Ovary (tissue), 10 donors: ENCODE results near the gene MAGI1. TPM values are rescaled to one million over a fixed set of nuclear protein-coding genes. Genes with fewer than 3 reads are reported as not detected.

ENCODE experiments used
- DNase-seq, 5 donors: peaks; one replicate each; pipeline ENCODE4 v3.0.0-alpha.2; 2019 to 2020
- H3K27ac ChIP-seq, 2 donors: fragments of 200-600 bp; one replicate each; pipeline versions ENCODE4 v1.5.1 to v1.8.0; 2019 to 2022
- H3K27me3 ChIP-seq: fragments of 200-600 bp; one replicate; pipeline ENCODE4 v1.8.0; 2022
- H3K36me3 ChIP-seq: fragments of 200-600 bp; sonication (generic); one replicate; pipeline ENCODE4 v1.5.1; 2019
- H3K4me1 ChIP-seq: one replicate; pipeline ENCODE4 v1.8.1; 2013; ENCODE audit warnings: mild to moderate bottlenecking, moderate library complexity; ENCODE audit not compliant: insufficient read depth
- H3K4me3 ChIP-seq: fragments of 200-600 bp; sonication (generic); one replicate; pipeline ENCODE4 v1.5.1; 2017
- H3K9me3 ChIP-seq, 2 donors: fragments of 200-600 bp in 1 of 2; sonication (generic) in 1 of 2; one replicate each; pipeline versions ENCODE4 v1.5.1 to v1.8.1; 2013 to 2019; ENCODE audit warnings: mild to moderate bottlenecking in 1 of 2, moderate library complexity in 1 of 2
- CTCF ChIP-seq, 3 donors: fragments of 450-650 bp in 2 of 3; fragments of 200-600 bp in 1 of 3; IDR thresholded peaks; one replicate each; pipeline versions ENCODE4 v1.5.1 to v1.8.0; 2016 to 2022; ENCODE audit warnings: antibody characterized with exemption in 3 of 3, mild to moderate bottlenecking in 1 of 3
- EP300 ChIP-seq: sonication (generic); formaldehyde crosslinking; IDR thresholded peaks from one replicate; pipeline ENCODE4 v1.6.1; 2017; ENCODE audit warnings: antibody characterized with exemption
- POLR2A ChIP-seq: fragments of 450-650 bp; IDR thresholded peaks from one replicate; pipeline ENCODE4 v1.6.1; 2017; ENCODE audit warnings: antibody characterized with exemption, mild to moderate bottlenecking, moderate library complexity
- WGBS, 3 donors: extraction: QIAGEN DNeasy Blood & Tissue Kit in 1 of 3; methylation state at CpG; one replicate each; pipeline versions ENCODE4 v1.1.5 to v1.1.7; 2013 to 2017; 5-methylcytosine and 5-hydroxymethylcytosine counted together
- intact Hi-C, 4 donors: fragments of 100-400 bp; cut with DNase I; formaldehyde crosslinking; loops; one replicate each; pipeline versions ENCODE4 v1.11.0 to v1.15.1; 2022 to 2023
- long read RNA-seq, 3 donors: library from polyadenylated mRNA in 2 of 3; unstranded in 2 of 3; transcript quantifications; one replicate each; pipeline ENCODE4 v2.0.0 and lab custom pipeline, GENCODE V29; 2021 to 2026
- polyA plus RNA-seq, 2 donors: library from polyadenylated mRNA; stranded (reverse); fragments of 200-250 nt in 1 of 2; fragments of 350-450 nt in 1 of 2; fragmentation: Illumina TruSeq in 1 of 2; extraction: RNeasy Lipid Tissue Mini Kit (QIAGEN cat#74804) in 1 of 2; gene quantifications; one replicate each; pipeline ENCODE4 v1.2.3, GENCODE V29; 2013 to 2014
- total RNA-seq, 7 donors: library from RNA; depleted of rRNA in 2 of 7; stranded (reverse); fragments of >200 nt in 2 of 7; fragmentation: NEBNext Ultra II Directional in 3 of 7; extraction: Animal tissue kit (Norgen Biotek cat#: 25700) in 3 of 7; gene quantifications; one replicate each; pipeline versions ENCODE4 v1.1.0 to v1.2.4, GENCODE V29; 2016 to 2023
- donor health status: DM: no; HTN: no; CAD: no; lungs with moderate emphysema.
- donor health status: DM: no; HTN: no; CAD: no.
- donor health status: Bipolar disorder and iron deficiency.
- donor health status: DM: yes; HTN: yes; CAD: no.
- donor health status: DM: no; HTN: no; CAD: no.
- donor health status: DM: yes; HTN: yes; CAD: no.

Gene MAGI1
- total RNA-seq (10 to 100 TPM in 3 of 7 donors, 1 to 10 TPM in 4; 6.9 to 35.7 (median 8.7) TPM), polyA plus RNA-seq (10 to 100 TPM in 1 of 2 donors, 1 to 10 TPM in 1; 5.5 to 14.7 TPM)
- long read RNA-seq, donor 1, partial matches to known transcripts: 1 of 3 reads
- long read RNA-seq, donor 1, other reads (novel, unspliced or antisense): 2 of 3 reads
- long read RNA-seq, donor 2: 0 reads
- long read RNA-seq, donor 3, partial matches to known transcripts: 1 of 4 reads
- long read RNA-seq, donor 3, other reads (novel, unspliced or antisense): 3 of 4 reads

- Histone ChIP-seq H3K4me3 (peak within 1 kb of the TSS; percentile 83), H3K27ac (peak within 1 kb of the TSS; percentile 44 to 72), H3K4me1 (peaks cover 3% of the 10 kb centered on the region), H3K9me3 (no peaks in the 10 kb centered on the region), H3K27me3 (no peaks in the 10 kb centered on the region), H3K36me3 (no peaks in the 10 kb centered on the region)
- intact Hi-C loops: no loop called here
- TF ChIP-seq CTCF (IDR thresholded peaks at IDR 0.05): peak in 1 of 3 donors; percentile 20
- TF ChIP-seq POLR2A: peak; percentile 34
- TF ChIP-seq EP300: no peak
- DNase-seq: peak; percentile 87 to 92 (median 89)
- WGBS, 3 donors: 0 to 1% (median 1%) methylated on average over 69 to 73 of the region's 73 CpGs
Measured at GRCh38 chr3:66038726-66039589, at the start of gene MAGI1. MAGI1 (minus strand) TSS chr3:66038918; CDS start chr3:66038308, 610 bp downstream.

GRCh38 chr3:66083784-66084213 lies 45.1 kb upstream of the MAGI1 start:
- no peak for DNase-seq
- no peaks in the 10 kb centered on the region for H3K4me1 ChIP-seq
- no peaks in the 10 kb centered on the region for H3K27me3 ChIP-seq
- H3K9me3 ChIP-seq: no peaks in the 10 kb centered on the region
- H3K27ac ChIP-seq: no peak overlapping the region
- intact Hi-C loops: no loop called here
- H3K36me3 ChIP-seq: no peaks in the 10 kb centered on the region
- WGBS, 3 donors: 28 to 30% (median 30%) methylated on average over 3 of the region's 3 CpGs
- no peak for TF ChIP-seq CTCF (IDR thresholded peaks at IDR 0.05)
- TF ChIP-seq EP300: no peak
- TF ChIP-seq POLR2A: no peak
- H3K4me3 ChIP-seq: no peak overlapping the region

GRCh38 chr3:66083096-66083678 lies 44.5 kb upstream of the MAGI1 start:
- intact Hi-C loops: no loop called here
- H3K27ac ChIP-seq: no peak overlapping the region
- no peaks in the 10 kb centered on the region for H3K9me3 ChIP-seq
- DNase-seq: no peak
- no peak overlapping the region for H3K4me3 ChIP-seq
- no peaks in the 10 kb centered on the region for H3K36me3 ChIP-seq
- H3K4me1 ChIP-seq: no peaks in the 10 kb centered on the region
- H3K27me3 ChIP-seq: no peaks in the 10 kb centered on the region
- WGBS, 3 donors: 60 to 61% (median 60%) methylated on average over 5 of the region's 5 CpGs
- TF ChIP-seq EP300: no peak
- TF ChIP-seq POLR2A: no peak

GRCh38 chr3:66082679-66083078 lies 44.0 kb upstream of the MAGI1 start:
- H3K27me3 ChIP-seq: no peaks in the 10 kb centered on the region

More at GRCh38 chr3:66082679-66083078, 44.0 kb upstream of the MAGI1 start:
- Histone ChIP-seq H3K9me3 (no peaks in the 10 kb centered on the region), H3K4me1 (no peaks in the 10 kb centered on the region), H3K36me3 (no peaks in the 10 kb centered on the region), H3K4me3 (no peak overlapping the region), H3K27ac (no peak overlapping the region)
- intact Hi-C loops: no loop called here
- no peak for TF ChIP-seq CTCF (IDR thresholded peaks at IDR 0.05)
- no peak for TF ChIP-seq EP300
- no peak for TF ChIP-seq POLR2A
- DNase-seq: no peak
